Kidney (tissue), 14 donors: Measurements from ENCODE around the gene TTC36. TPM values are rescaled to one million over a fixed set of nuclear protein-coding genes. Genes with fewer than 3 reads are reported as not detected.

Source experiments
- DNase-seq, 5 donors: peaks; one replicate each; pipeline ENCODE4 v3.0.0-alpha.2; 2013 to 2020
- FAIRE-seq: peaks from 2 replicates; lab custom pipeline; 2012; peaks lifted over from hg19 to GRCh38; lab: Jason Lieb, UNC
- H3K27ac ChIP-seq, 2 donors: one replicate each; pipeline ENCODE4 v1.7.0; 2013; ENCODE audit warnings: low read depth in 2 of 2, low read length in 2 of 2, inconsistent platforms in 1 of 2
- H3K27me3 ChIP-seq: one replicate; pipeline ENCODE4 v1.7.1; 2013; ENCODE audit warnings: low read length, inconsistent platforms; ENCODE audit not compliant: control insufficient read depth, insufficient read depth
- H3K36me3 ChIP-seq, 3 donors: one replicate each; pipeline versions ENCODE4 v1.7.0 to v1.7.1; 2013; ENCODE audit warnings: low read length in 3 of 3, control low read depth in 1 of 3, inconsistent platforms in 1 of 3; ENCODE audit not compliant: insufficient read depth in 3 of 3, control insufficient read depth in 2 of 3
- H3K4me1 ChIP-seq, 3 donors: one replicate each; pipeline versions ENCODE4 v1.7.0 to v1.7.1; 2013; ENCODE audit warnings: low read length in 3 of 3, inconsistent platforms in 1 of 3, low read depth in 1 of 3; ENCODE audit not compliant: control insufficient read depth in 2 of 3, insufficient read depth in 2 of 3
- H3K4me3 ChIP-seq, 3 donors: one replicate each; pipeline versions ENCODE4 v1.7.0 to v1.8.1; 2013; ENCODE audit warnings: low read length in 3 of 3, control low read depth in 1 of 3, inconsistent platforms in 1 of 3
- H3K9ac ChIP-seq, 3 donors: one replicate each; pipeline versions ENCODE4 v1.7.0 to v1.7.1; 2013; ENCODE audit warnings: low read length in 3 of 3, control low read depth in 1 of 3, inconsistent platforms in 1 of 3
- H3K9me3 ChIP-seq, 3 donors: one replicate each; pipeline versions ENCODE4 v1.7.0 to v1.7.1; 2013; ENCODE audit warnings: low read length in 3 of 3, control low read depth in 1 of 3, inconsistent platforms in 1 of 3; ENCODE audit not compliant: control insufficient read depth in 2 of 3, insufficient read depth in 1 of 3
- CTCF ChIP-seq: IDR thresholded peaks from 3 replicates; pipeline ENCODE4 v1.5.1; 2012; ENCODE audit warnings: mild to moderate bottlenecking, moderate library complexity, borderline replicate concordance; ENCODE audit not compliant: insufficient read depth; ENCODE audit errors: extremely low read depth
- intact Hi-C: fragments of 100-400 bp; cut with DNase I; formaldehyde crosslinking; loops from one replicate; pipeline ENCODE4 v1.11.1; 2022
- polyA plus RNA-seq: library from polyadenylated mRNA; stranded (reverse); fragments of 350-450 nt; fragmentation: Illumina TruSeq; extraction: RNeasy Lipid Tissue Mini Kit (QIAGEN cat#74804); gene quantifications from one replicate; pipeline ENCODE4 v1.2.3, GENCODE V29; 2014; ENCODE audit warnings: low read depth, low replicate concordance; ENCODE audit not compliant: insufficient read depth
- total RNA-seq: library from RNA; stranded (reverse); fragmentation: NEBNext Ultra II Directional; extraction: Animal tissue kit (Norgen Biotek cat#: 25700); gene quantifications from one replicate; pipeline ENCODE4 v1.2.1, GENCODE V29; 2021
- donor health status: control.
- donor health status: control.
- donor health status: control.
- donor health status: control.
- donor health status: control.
- donor health status: DM: yes; HTN: yes; CAD: no.
- donor health status: Normal renal cell carcinoma (clear cell type).

TTC36 gene
- total and polyA plus RNA-seq, 2 donors from 2014 or later, result 1.1 to 12.7 TPM

DNA sequence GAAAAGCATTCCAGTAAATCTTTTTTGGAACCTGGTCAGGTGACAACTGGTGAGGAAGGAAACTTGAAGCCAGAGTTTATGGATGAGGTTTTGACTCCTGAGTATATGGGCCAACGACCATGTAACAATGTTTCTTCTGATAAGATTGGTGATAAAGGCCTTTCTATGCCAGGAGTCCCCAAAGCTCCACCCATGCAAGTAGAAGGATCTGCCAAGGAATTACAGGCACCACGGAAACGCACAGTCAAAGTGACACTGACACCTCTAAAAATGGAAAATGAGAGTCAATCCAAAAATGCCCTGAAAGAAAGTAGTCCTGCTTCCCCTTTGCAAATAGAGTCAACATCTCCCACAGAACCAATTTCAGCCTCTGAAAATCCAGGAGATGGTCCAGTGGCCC is 24.1 kb upstream of the TTC36 start:
- no peak for TF ChIP-seq CTCF
- intact Hi-C loops, result no loop called here
- H3K9ac ChIP-seq, result no peak overlapping the region
- FAIRE-seq, result no peak
- H3K9me3 ChIP-seq, result no peaks in the 10 kb centered on the region
- H3K27me3 ChIP-seq, result no peaks in the 10 kb centered on the region
- peaks cover 24 to 88% (median 56%) of the 10 kb centered on the region in 3 donors for H3K36me3 ChIP-seq
- H3K4me3 ChIP-seq, result no peak overlapping the region
- H3K4me1 ChIP-seq, result no peaks in the 10 kb centered on the region
- no peak for DNase-seq
- no peak overlapping the region for H3K27ac ChIP-seq

DNA sequence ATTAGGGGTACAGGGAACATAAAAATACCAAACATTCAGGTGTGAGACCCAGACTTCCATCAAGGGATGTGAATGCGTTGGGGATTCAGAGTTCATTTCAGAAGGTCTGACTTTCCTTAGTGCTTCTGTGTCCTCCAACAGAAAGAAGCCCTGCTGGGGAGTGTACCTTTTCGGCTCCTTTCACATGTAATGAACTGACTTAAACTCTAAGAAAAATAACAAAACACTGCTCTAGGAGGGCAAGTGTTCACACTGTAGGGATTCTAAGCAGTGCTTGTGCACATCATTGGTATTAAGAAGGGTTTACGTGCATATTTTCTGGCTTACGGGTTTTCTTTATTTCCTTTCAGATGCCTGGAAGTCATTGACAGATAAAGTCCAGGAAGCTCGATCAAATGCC is 15.7 kb upstream of the TTC36 start:
- Histone ChIP-seq H3K27ac (no peak overlapping the region), H3K4me3 (no peak overlapping the region), H3K9ac (no peak overlapping the region), H3K9me3 (peaks cover 0 to 2% (median 0%) of the 10 kb centered on the region in 3 donors), H3K27me3 (no peaks in the 10 kb centered on the region), H3K36me3 (peaks cover 19 to 62% (median 40%) of the 10 kb centered on the region in 3 donors), H3K4me1 (no peaks in the 10 kb centered on the region)
- intact Hi-C loops, result no loop called here
- DNase-seq (no peak), FAIRE-seq (no peak)
- TF ChIP-seq CTCF, result no peak

- Histone ChIP-seq H3K36me3 (peaks cover 22 to 57% (median 40%) of the 10 kb centered on the region in 3 donors), H3K9ac (no peak overlapping the region), H3K4me1 (peaks cover 0 to under 1% (median 0%) of the 10 kb centered on the region in 3 donors), H3K27ac (no peak overlapping the region), H3K9me3 (peaks cover 0 to 2% (median 0%) of the 10 kb centered on the region in 3 donors), H3K4me3 (no peak overlapping the region), H3K27me3 (no peaks in the 10 kb centered on the region)
- intact Hi-C loops, result no loop called here
- no peak for DNase-seq
- no peak for FAIRE-seq
- TF ChIP-seq CTCF, result no peak
These were observed 13.2 kb upstream of the TTC36 start for GRCh38 chr11:118514103-118514502.

DNA sequence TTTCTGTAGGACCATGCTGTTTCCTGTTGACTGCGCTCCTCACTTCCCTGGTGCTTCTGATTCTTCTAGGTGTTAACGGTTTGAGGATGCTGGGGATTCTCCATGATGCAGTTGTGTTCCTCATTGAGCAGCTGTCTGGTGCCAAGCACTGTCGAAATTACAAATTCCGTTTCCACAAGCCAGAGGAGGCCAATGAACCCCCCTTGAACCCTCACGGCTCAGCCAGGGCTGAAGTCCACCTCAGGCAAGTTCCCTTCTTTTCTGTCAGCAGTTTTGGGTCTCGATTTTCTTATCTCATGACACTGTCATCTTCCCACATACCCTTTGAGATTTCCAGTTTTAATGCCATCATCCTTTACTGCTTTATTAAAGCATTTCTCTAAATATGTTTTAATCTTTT is 7.7 kb upstream of the TTC36 start:
- no peak for FAIRE-seq
- Histone ChIP-seq H3K27me3 (no peaks in the 10 kb centered on the region), H3K27ac (no peak overlapping the region), H3K4me3 (no peak overlapping the region), H3K4me1 (peaks cover 0 to 5% (median 0%) of the 10 kb centered on the region in 3 donors), H3K36me3 (peaks cover 22 to 49% (median 41%) of the 10 kb centered on the region in 3 donors), H3K9ac (no peak overlapping the region), H3K9me3 (peaks cover 0 to 2% (median 0%) of the 10 kb centered on the region in 3 donors)
- no peak for TF ChIP-seq CTCF
- intact Hi-C loops, result no loop called here
- DNase-seq, result no peak
